K562 (cell line): ENCODE measurements around the gene DYSF. TPM values are rescaled to one million over a fixed set of nuclear protein-coding genes. Genes with fewer than 3 reads are reported as not detected.

Experiments used
- ATAC-seq: fragments of 200-7000 bp; cut with Tn5 transposase; 3 replicates; pipeline ENCODE4 v1.9.1; 2020; ENCODE audit warnings: moderate library complexity
- BruUV-seq: library from RNA; stranded (reverse); fragments of 400-500 nt; replicated peaks from 2 replicates; lab custom pipeline; 2021; lab: Mats Ljungman, UMichigan
- CTCF ChIA-PET: fragments of 300-600 bp; formaldehyde crosslinking; extraction: SDS; loops from one replicate; lab custom pipeline; 2021; ENCODE audit warnings: low intra/inter-chr PET ratio; lab: Yijun Ruan, JAX
- POLR2A ChIA-PET: fragments of 300-600, 350-650 bp; sonication (Branson Sonifier 250); formaldehyde crosslinking; extraction: SDS; loops from one replicate; lab custom pipeline; 2021; ENCODE audit warnings: antibody characterized with exemption, inconsistent platforms; lab: Yijun Ruan, JAX
- DNase-seq, 4 experiments: peaks; one replicate each; pipeline versions ENCODE4 v3.0.0 to v3.0.0-alpha.2; 2011 to 2018; ENCODE audit warnings: low spot score in 3 of 4, mixed read lengths in 3 of 4; ENCODE audit errors: extremely low read depth in 1 of 4
- FAIRE-seq: peaks from 2 replicates; lab custom pipeline; 2011; peaks lifted over from hg19 to GRCh38; lab: Jason Lieb, UNC
- H2AFZ ChIP-seq: 2 replicates; pipeline ENCODE4 v1.6.0; 2011; ENCODE audit warnings: low read depth, low read length, control low read depth, inconsistent platforms
- H3K27ac ChIP-seq: fragments of 200-600 bp; 3 replicates; pipeline ENCODE4 v1.8.0; 2011; ENCODE audit warnings: low read depth, mild to moderate bottlenecking, control low read depth, inconsistent platforms, low read length, moderate library complexity, mixed read lengths; ENCODE audit errors: extremely low read depth
- H3K27me3 ChIP-seq, 2 experiments: fragments of 300-600 bp in 1 of 2; 2 replicates in 1 of 2; 3 replicates in 1 of 2; pipeline versions ENCODE4 v1.6.0 to v1.8.0; 2011; ENCODE audit warnings: inconsistent platforms in 2 of 2, low read length in 2 of 2, mild to moderate bottlenecking in 1 of 2, mixed read lengths in 1 of 2, moderate library complexity in 1 of 2; ENCODE audit not compliant: control insufficient read depth in 2 of 2, insufficient read depth in 2 of 2
- H3K36me3 ChIP-seq: fragments of 300-600 bp; 3 replicates; pipeline ENCODE4 v1.8.0; 2011; ENCODE audit warnings: mild to moderate bottlenecking, low read length, inconsistent platforms; ENCODE audit not compliant: control insufficient read depth, insufficient read depth
- H3K4me1 ChIP-seq, 2 experiments: fragments of 200-600 bp in 1 of 2; replicated peaks in 1 of 2; 2 replicates in 1 of 2; 3 replicates in 1 of 2; pipeline versions ENCODE4 v1.5.1 to v1.8.0; 2011; ENCODE audit warnings: inconsistent platforms in 2 of 2, low read length in 2 of 2, mild to moderate bottlenecking in 1 of 2, mixed read lengths in 1 of 2, moderate library complexity in 1 of 2; ENCODE audit not compliant: control insufficient read depth in 2 of 2, insufficient read depth in 2 of 2
- H3K4me2 ChIP-seq: 2 replicates; pipeline ENCODE4 v1.6.1; 2011; ENCODE audit warnings: low read length, control low read depth, inconsistent platforms, mixed read lengths; ENCODE audit not compliant: insufficient read depth
- H3K4me3 ChIP-seq: fragments of 200-600 bp; sonication (generic), shearing (Covaris generic); 2 replicates; pipeline ENCODE4 v1.5.1; 2016; ENCODE audit warnings: control low read depth, inconsistent platforms
- H3K79me2 ChIP-seq: fragments of 200-600 bp; 3 replicates; pipeline ENCODE4 v1.8.0; 2011; ENCODE audit warnings: low read length, inconsistent platforms; ENCODE audit not compliant: control insufficient read depth, insufficient read depth
- H3K9ac ChIP-seq, 2 experiments: 2 replicates each; pipeline versions ENCODE4 v1.6.0 to v1.6.1; 2011; ENCODE audit warnings: low read depth in 2 of 2, low read length in 2 of 2, control low read depth in 1 of 2, inconsistent platforms in 1 of 2, mild to moderate bottlenecking in 1 of 2, mixed read lengths in 1 of 2; ENCODE audit not compliant: insufficient read depth in 1 of 2
- H3K9me1 ChIP-seq: one replicate; pipeline ENCODE4 v1.6.0; 2011; ENCODE audit warnings: inconsistent platforms, mild to moderate bottlenecking, low read length, moderate library complexity; ENCODE audit not compliant: control insufficient read depth, insufficient read depth
- H3K9me3 ChIP-seq: replicated peaks from 2 replicates; pipeline ENCODE4 v1.5.1; 2011; ENCODE audit warnings: low read depth, low read length, inconsistent platforms; ENCODE audit not compliant: control insufficient read depth, insufficient read depth
- H4K20me1 ChIP-seq: replicated peaks from 2 replicates; pipeline ENCODE4 v1.6.1; 2011; ENCODE audit warnings: low read length, inconsistent platforms, mixed read lengths; ENCODE audit not compliant: control insufficient read depth, insufficient read depth
- CEBPG ChIP-seq, 3 experiments: fragments of 200-800 bp in 1 of 3; sonication (Bioruptor generic) in 1 of 3; sonication (generic) in 1 of 3; formaldehyde crosslinking in 1 of 3; IDR thresholded peaks in 2 of 3; conservative IDR thresholded peaks in 1 of 3; 2 replicates each; pipeline versions ENCODE4 v1.6.1 to v1.8.0; 2016 to 2022; ENCODE audit warnings: missing compliant biosample characterization in 2 of 3, missing genetic modification characterization in 2 of 3, mild to moderate bottlenecking in 1 of 3, missing genetic modification reagents in 1 of 3
- ZNF436 ChIP-seq: fragments of 250-450, 450-650 bp; sonication (Bioruptor Pico); formaldehyde crosslinking; IDR thresholded peaks from 2 replicates; pipeline ENCODE4 v1.7.0; 2020; ENCODE audit warnings: mild to moderate bottlenecking
- ZNF584 ChIP-seq: fragments of 200-800 bp; sonication (Bioruptor generic); IDR thresholded peaks from 2 replicates; pipeline ENCODE4 v1.6.1; 2016; ENCODE audit warnings: low read depth, mild to moderate bottlenecking, missing genetic modification characterization, missing compliant biosample characterization
- WGBS: fragments of 100-300 bp; shearing (Covaris generic); methylation state at CpG from one replicate; pipeline ENCODE4 v1.1.6; 2016; ENCODE audit warnings: low coverage, mixed read lengths; ENCODE audit not compliant: insufficient coverage; ENCODE audit errors: missing lambda C conversion rate; 5-methylcytosine and 5-hydroxymethylcytosine counted together
- in situ Hi-C: fragments of 300-500 bp; cut with MboI; formaldehyde crosslinking; loops from 4 replicates; pipeline ENCODE4 v1.15.0; 2018; ENCODE audit warnings: inconsistent platforms, mixed read lengths
- intact Hi-C: fragments of 100-400 bp; cut with micrococcal nuclease; formaldehyde crosslinking; loops from 2 replicates; pipeline ENCODE4 v1.14.2; 2022
- polyA plus RNA-seq, 8 experiments: library from polyadenylated mRNA; depleted of rRNA in 4 of 8; stranded (reverse) in 5 of 8; unstranded in 3 of 8; fragments of >200 nt; fragmentation: Nextera tagmentation in 2 of 8; fragmentation: Illumina TruSeq in 1 of 8; extraction: Ambion mirVana in 2 of 8; extraction: Trizol in 1 of 8; gene quantifications; 2 replicates each; pipeline versions ENCODE4 v1.2.1 to v1.2.3, GENCODE V29; 2011 to 2014; ENCODE audit warnings: inconsistent platforms in 1 of 8, missing spikeins in 1 of 8
- total RNA-seq, 7 experiments: library from RNA; depleted of rRNA in 6 of 7; stranded (reverse); fragments of >200 nt in 6 of 7; fragmentation: Illumina TruSeq in 2 of 7; extraction: Trizol in 2 of 7; gene quantifications; 2 replicates each; pipeline versions ENCODE4 v1.2.1 to v1.2.3, GENCODE V29; 2011 to 2021; ENCODE audit warnings: low replicate concordance in 1 of 7
- TF ChIP-seq, protein P1 (sequence below): fragments of 450-650 bp; IDR thresholded peaks from 2 replicates; pipeline ENCODE4 v1.6.1; 2018; ENCODE audit warnings: mild to moderate bottlenecking, low read depth; ENCODE audit not compliant: partially characterized antibody
- TF ChIP-seq, protein P2 (sequence below), 2 experiments: fragments of 450-650 bp in 1 of 2; sonication (generic) in 1 of 2; formaldehyde crosslinking in 1 of 2; IDR thresholded peaks in 1 of 2; conservative IDR thresholded peaks in 1 of 2; 2 replicates each; pipeline versions ENCODE4 v1.6.1 to v1.8.1; 2016 to 2023; ENCODE audit warnings: mild to moderate bottlenecking in 2 of 2, moderate library complexity in 2 of 2, inconsistent platforms in 1 of 2, missing genetic modification reagents in 1 of 2
- TF ChIP-seq, protein P3 (sequence below): fragments of 450-650 bp; IDR thresholded peaks from 2 replicates; pipeline ENCODE4 v1.7.1; 2018; ENCODE audit warnings: mild to moderate bottlenecking, low read depth; ENCODE audit not compliant: partially characterized antibody

Gene DYSF
- total and polyA plus RNA-seq, 9 of the 15 experiments (the other 6 are each of a cell fraction or from before 2014, with no cell fraction given), result 0.01 to 0.80 (median 0.29) TPM

DNA sequence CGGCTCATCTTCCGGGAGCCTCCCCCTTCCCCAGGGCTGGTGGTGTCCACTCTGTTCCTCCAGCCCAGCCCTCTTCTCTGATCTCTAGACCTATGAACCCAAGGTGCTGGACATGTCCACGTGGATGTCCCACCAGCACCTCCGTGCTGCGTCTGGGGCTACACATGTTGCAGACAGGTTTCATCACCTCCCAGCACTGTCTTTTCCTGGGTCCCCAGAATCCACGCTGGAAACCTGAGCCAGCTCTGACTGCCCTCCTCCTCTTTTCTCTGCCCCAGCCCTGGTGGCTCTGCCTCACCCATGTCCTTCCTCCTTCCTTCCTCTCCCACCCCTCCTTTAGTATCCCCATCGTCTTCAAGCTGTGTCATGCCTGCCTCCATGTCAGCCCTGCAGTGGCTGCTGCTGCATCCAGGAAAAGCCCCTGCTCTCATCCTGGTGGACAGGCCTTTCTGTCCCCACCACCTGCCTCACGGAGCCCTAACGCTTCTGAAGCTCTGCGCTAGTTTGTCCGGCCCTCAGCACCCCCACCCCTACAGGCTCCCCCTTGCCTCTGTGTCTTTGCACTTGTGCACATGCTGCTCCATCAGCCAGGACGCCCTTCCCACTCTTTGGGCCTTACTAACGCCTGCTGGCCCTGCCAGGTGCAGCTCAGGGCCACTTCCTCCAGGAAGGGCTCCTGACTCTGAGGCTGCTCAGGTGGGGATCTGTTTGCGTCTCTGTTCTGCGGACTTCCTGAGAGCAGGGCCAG, 105.9 kb downstream of the DYSF start:
- DNase-seq, result no peak
- Histone ChIP-seq H3K79me2 (no peaks in the 10 kb centered on the region), H3K9me3 (no peaks in the 10 kb centered on the region), H2AFZ (no peak overlapping the region), H3K4me2 (no peak overlapping the region), H3K9ac (no peak overlapping the region), H4K20me1 (no peaks in the 10 kb centered on the region), H3K36me3 (no peaks in the 10 kb centered on the region), H3K4me3 (no peak overlapping the region), H3K27ac (no peak overlapping the region), H3K27me3 (peaks cover 0 to 12% of the 10 kb centered on the region in 2 experiments; a peak in 2 of 5 replicates), H3K4me1 (peaks cover 0 to 3% of the 10 kb centered on the region in 2 experiments; a peak in 1 of 5 replicates), H3K9me1 (no peaks in the 10 kb centered on the region)
- WGBS, result 22% methylated on average over 15 of the region's 15 CpGs
- intact Hi-C loops (no loop called here), in situ Hi-C loops (no loop called here)
- no peak for FAIRE-seq
- ChIA-PET CTCF (interaction anchor here (0.5 kb wide), 1 partner anchor 988 kb away, joined by 3 read pairs; no protein-coding TSS in a partner anchor), POLR2A (interaction anchor here (1.0 kb wide), 1 partner anchor 106 kb away, joined by 3 read pairs; no protein-coding TSS in a partner anchor)
- ATAC-seq, result peak; percentile 65
- BruUV-seq, result no TSS peak
- TF ChIP-seq ZNF584 (CRISPR knock-in tag), result peak; percentile 91
- TF ChIP-seq, protein P1, sequence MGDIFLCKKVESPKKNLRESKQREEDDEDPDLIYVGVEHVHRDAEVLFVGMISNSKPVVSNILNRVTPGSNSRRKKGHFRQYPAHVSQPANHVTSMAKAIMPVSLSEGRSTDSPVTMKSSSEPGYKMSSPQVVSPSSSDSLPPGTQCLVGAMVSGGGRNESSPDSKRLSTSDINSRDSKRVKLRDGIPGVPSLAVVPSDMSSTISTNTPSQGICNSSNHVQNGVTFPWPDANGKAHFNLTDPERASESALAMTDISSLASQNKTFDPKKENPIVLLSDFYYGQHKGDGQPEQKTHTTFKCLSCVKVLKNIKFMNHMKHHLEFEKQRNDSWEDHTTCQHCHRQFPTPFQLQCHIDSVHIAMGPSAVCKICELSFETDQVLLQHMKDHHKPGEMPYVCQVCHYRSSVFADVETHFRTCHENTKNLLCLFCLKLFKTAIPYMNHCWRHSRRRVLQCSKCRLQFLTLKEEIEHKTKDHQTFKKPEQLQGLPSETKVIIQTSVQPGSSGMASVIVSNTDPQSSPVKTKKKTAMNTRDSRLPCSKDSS, result no peak
- no peak for TF ChIP-seq ZNF436 (CRISPR knock-in tag)
- no peak for TF ChIP-seq CEBPG (CRISPR knock-in tag; IDR thresholded peaks at IDR 0.05)
- peak in 1 of 2 experiments; percentile 83; a peak in 2 of 4 replicates for TF ChIP-seq CEBPG (tag; conservative IDR thresholded peaks at IDR 0.05 in 1 of 2, IDR thresholded peaks at IDR 0.05 in 1 of 2)
- TF ChIP-seq, protein P2, sequence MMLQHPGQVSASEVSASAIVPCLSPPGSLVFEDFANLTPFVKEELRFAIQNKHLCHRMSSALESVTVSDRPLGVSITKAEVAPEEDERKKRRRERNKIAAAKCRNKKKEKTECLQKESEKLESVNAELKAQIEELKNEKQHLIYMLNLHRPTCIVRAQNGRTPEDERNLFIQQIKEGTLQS (IDR thresholded peaks at IDR 0.05), result peak; percentile 45; the same call in 1 of the 2 replicates
- TF ChIP-seq, protein P2 (CRISPR knock-in tag; conservative IDR thresholded peaks at IDR 0.05), result no peak
- TF ChIP-seq, protein P3, sequence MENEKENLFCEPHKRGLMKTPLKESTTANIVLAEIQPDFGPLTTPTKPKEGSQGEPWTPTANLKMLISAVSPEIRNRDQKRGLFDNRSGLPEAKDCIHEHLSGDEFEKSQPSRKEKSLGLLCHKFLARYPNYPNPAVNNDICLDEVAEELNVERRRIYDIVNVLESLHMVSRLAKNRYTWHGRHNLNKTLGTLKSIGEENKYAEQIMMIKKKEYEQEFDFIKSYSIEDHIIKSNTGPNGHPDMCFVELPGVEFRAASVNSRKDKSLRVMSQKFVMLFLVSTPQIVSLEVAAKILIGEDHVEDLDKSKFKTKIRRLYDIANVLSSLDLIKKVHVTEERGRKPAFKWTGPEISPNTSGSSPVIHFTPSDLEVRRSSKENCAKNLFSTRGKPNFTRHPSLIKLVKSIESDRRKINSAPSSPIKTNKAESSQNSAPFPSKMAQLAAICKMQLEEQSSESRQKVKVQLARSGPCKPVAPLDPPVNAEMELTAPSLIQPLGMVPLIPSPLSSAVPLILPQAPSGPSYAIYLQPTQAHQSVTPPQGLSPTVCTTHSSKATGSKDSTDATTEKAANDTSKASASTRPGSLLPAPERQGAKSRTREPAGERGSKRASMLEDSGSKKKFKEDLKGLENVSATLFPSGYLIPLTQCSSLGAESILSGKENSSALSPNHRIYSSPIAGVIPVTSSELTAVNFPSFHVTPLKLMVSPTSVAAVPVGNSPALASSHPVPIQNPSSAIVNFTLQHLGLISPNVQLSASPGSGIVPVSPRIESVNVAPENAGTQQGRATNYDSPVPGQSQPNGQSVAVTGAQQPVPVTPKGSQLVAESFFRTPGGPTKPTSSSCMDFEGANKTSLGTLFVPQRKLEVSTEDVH, result no peak
